ENCODE data around the gene RYR2.
"Not testable (repeated sequence)": the region's sequence is repeated elsewhere in the genome, so short reads cannot be mapped to it uniquely, and the experiment has no call there.

The RYR2 gene

GRCh38 chr1:237141502-237141901, 99.5 kb downstream of the RYR2 start:
- DNase-seq (ENCODE audit: low read depth in 4 of 4, low spot score in 1 of 4) = no peak

GRCh38 chr1:237145379-237146135, 103.6 kb downstream of the RYR2 start:
- DNase-seq (ENCODE audit: low read depth in 4 of 4, low spot score in 1 of 4) = no peak

GRCh38 chr1:237146241-237146640, 104.3 kb downstream of the RYR2 start:
- no peak for DNase-seq (ENCODE audit: low read depth in 4 of 4, low spot score in 1 of 4)

- DNase-seq (ENCODE audit: low read depth in 4 of 4, low spot score in 1 of 4) = no peak
Measured at GRCh38 chr1:237149857-237150256, 107.9 kb downstream of the RYR2 start.

- not testable (repeated sequence) for DNase-seq (ENCODE audit: low read depth in 4 of 4, low spot score in 1 of 4)
Measured at GRCh38 chr1:237151979-237152378, 110.0 kb downstream of the RYR2 start.

- no peak for DNase-seq (ENCODE audit: low read depth in 4 of 4, low spot score in 1 of 4)
Measured at GRCh38 chr1:237152506-237153335, 110.7 kb downstream of the RYR2 start.

GRCh38 chr1:237154157-237154556, 112.2 kb downstream of the RYR2 start:
- DNase-seq (ENCODE audit: low read depth in 4 of 4, low spot score in 1 of 4) = no peak

GRCh38 chr1:237164406-237165352, 122.7 kb downstream of the RYR2 start:
- DNase-seq (ENCODE audit: low read depth in 4 of 4, low spot score in 1 of 4) = no peak

GRCh38 chr1:237166086-237166485, 124.1 kb downstream of the RYR2 start:
- DNase-seq (ENCODE audit: low read depth in 4 of 4, low spot score in 1 of 4) = no peak

- DNase-seq (ENCODE audit: low read depth in 4 of 4, low spot score in 1 of 4) = no peak
Measured at GRCh38 chr1:237166593-237167101, 124.7 kb downstream of the RYR2 start.

GRCh38 chr1:237170149-237170548, 128.2 kb downstream of the RYR2 start:
- no peak for DNase-seq (ENCODE audit: low read depth in 4 of 4, low spot score in 1 of 4)

GRCh38 chr1:237171454-237172117, 129.6 kb downstream of the RYR2 start:
- no peak for DNase-seq (ENCODE audit: low read depth in 4 of 4, low spot score in 1 of 4)

- DNase-seq (ENCODE audit: low read depth in 4 of 4, low spot score in 1 of 4) = no peak
Measured at GRCh38 chr1:237172118-237172485, 130.1 kb downstream of the RYR2 start.

- DNase-seq (ENCODE audit: low read depth in 4 of 4, low spot score in 1 of 4) = no peak
Measured at GRCh38 chr1:237179503-237179902, 137.5 kb downstream of the RYR2 start.

- DNase-seq (ENCODE audit: low read depth in 4 of 4, low spot score in 1 of 4) = no peak
Measured at GRCh38 chr1:237180256-237180655, 138.3 kb downstream of the RYR2 start.

- DNase-seq (ENCODE audit: low read depth in 4 of 4, low spot score in 1 of 4) = no peak
Measured at GRCh38 chr1:237181743-237182317, 139.8 kb downstream of the RYR2 start.

- no peak for DNase-seq (ENCODE audit: low read depth in 4 of 4, low spot score in 1 of 4)
Measured at GRCh38 chr1:237183963-237184540, 142.1 kb downstream of the RYR2 start.

GRCh38 chr1:237186675-237187074, 144.7 kb downstream of the RYR2 start:
- no peak for DNase-seq (ENCODE audit: low read depth in 4 of 4, low spot score in 1 of 4)

GRCh38 chr1:237187842-237188241, 145.9 kb downstream of the RYR2 start:
- DNase-seq (ENCODE audit: low read depth in 4 of 4, low spot score in 1 of 4) = no peak

GRCh38 chr1:237191403-237191802, 149.4 kb downstream of the RYR2 start:
- DNase-seq (ENCODE audit: low read depth in 4 of 4, low spot score in 1 of 4) = no peak
